ENCODE results near the gene CACYBP. TPM values are rescaled to one million over a fixed set of nuclear protein-coding genes. Genes with fewer than 3 reads are reported as not detected.
A peak's percentile ranks its signal among the peaks of the same experiment; 100 is the strongest.

CACYBP gene
- total and polyA plus RNA-seq, 2 of the 13 experiments (the other 11 are each of a cell fraction or from before 2014, with no cell fraction given) = 18.4 to 183 TPM

DNA sequence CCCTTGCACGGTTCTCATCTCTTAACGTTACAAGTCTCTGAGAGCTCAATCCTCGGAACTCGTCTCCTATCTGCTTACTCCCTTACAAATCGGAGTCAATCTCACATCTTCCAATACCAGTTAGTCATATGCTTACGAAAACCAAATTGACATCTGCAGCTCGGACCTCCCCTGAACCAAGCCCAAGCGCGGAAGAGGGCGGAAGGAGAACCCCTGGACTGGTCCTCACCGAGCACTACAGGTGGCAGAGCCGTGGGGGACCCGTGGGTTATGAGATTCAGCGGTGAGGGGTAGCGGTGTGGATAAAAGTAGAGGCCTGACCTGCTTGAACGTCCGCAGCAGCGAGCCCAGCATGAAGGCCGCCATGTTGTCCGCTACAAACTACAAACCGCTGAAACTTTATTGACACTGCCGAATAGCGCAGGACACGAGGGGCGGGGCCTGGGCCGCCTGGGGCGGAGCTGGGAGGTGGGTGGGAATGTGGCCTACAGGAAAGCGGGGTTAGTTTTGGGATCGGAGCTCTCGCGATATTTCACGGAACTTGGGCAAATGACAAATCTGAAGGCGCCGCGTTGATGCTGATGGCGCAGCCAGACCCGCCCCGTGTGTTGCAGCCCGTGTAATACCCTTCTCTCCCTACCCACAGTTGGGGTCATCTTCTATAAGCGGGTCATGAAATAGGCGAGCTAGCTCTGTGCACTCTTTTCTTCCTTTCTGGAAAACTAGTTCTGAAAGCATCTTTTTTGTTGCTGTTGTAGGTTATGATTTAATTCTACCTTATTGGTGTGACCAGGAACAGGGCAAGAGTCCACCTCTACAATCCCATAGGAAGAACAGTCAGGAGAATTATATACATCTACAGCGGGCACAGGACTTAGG is 23.5 kb downstream of the CACYBP start, which contains the start of gene MRPS14 (continued):
- TF ChIP-seq, protein P1, sequence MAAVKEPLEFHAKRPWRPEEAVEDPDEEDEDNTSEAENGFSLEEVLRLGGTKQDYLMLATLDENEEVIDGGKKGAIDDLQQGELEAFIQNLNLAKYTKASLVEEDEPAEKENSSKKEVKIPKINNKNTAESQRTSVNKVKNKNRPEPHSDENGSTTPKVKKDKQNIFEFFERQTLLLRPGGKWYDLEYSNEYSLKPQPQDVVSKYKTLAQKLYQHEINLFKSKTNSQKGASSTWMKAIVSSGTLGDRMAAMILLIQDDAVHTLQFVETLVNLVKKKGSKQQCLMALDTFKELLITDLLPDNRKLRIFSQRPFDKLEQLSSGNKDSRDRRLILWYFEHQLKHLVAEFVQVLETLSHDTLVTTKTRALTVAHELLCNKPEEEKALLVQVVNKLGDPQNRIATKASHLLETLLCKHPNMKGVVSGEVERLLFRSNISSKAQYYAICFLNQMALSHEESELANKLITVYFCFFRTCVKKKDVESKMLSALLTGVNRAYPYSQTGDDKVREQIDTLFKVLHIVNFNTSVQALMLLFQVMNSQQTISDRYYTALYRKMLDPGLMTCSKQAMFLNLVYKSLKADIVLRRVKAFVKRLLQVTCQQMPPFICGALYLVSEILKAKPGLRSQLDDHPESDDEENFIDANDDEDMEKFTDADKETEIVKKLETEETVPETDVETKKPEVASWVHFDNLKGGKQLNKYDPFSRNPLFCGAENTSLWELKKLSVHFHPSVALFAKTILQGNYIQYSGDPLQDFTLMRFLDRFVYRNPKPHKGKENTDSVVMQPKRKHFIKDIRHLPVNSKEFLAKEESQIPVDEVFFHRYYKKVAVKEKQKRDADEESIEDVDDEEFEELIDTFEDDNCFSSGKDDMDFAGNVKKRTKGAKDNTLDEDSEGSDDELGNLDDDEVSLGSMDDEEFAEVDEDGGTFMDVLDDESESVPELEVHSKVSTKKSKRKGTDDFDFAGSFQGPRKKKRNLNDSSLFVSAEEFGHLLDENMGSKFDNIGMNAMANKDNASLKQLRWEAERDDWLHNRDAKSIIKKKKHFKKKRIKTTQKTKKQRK (IDR thresholded peaks at IDR 0.05; ENCODE audit: low read length) = no peak
- TF ChIP-seq SUZ12 (IDR thresholded peaks at IDR 0.05; ENCODE audit: low read depth, low read length) = no peak
- no peak for TF ChIP-seq ZNF776 (CRISPR knock-in tag; IDR thresholded peaks at IDR 0.05)
- no peak for TF ChIP-seq KLF9 (CRISPR knock-in tag; IDR thresholded peaks at IDR 0.05; ENCODE audit: low read depth)
- TF ChIP-seq, protein P2, sequence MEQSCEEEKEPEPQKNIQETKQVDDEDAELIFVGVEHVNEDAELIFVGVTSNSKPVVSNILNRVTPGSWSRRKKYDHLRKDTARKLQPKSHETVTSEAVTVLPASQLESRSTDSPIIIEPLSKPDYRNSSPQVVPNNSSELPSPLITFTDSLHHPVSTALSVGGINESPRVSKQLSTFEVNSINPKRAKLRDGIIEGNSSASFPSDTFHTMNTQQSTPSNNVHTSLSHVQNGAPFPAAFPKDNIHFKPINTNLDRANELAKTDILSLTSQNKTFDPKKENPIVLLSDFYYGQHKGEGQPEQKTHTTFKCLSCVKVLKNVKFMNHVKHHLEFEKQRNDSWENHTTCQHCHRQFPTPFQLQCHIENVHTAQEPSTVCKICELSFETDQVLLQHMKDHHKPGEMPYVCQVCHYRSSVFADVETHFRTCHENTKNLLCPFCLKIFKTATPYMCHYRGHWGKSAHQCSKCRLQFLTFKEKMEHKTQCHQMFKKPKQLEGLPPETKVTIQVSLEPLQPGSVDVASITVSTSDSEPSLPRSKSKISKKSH (CRISPR knock-in tag; IDR thresholded peaks at IDR 0.05; ENCODE audit: borderline replicate concordance) = 0 out of 2 replicates have a peak, but pooled peaks have one; percentile 42
- TF ChIP-seq SAP130 (CRISPR knock-in tag; IDR thresholded peaks at IDR 0.05; ENCODE audit: low read depth) = peak; percentile 91
- no peak for TF ChIP-seq EZH2 (conservative IDR thresholded peaks at IDR 0.05; ENCODE audit: low read depth, low read length)
- TF ChIP-seq, protein P3, sequence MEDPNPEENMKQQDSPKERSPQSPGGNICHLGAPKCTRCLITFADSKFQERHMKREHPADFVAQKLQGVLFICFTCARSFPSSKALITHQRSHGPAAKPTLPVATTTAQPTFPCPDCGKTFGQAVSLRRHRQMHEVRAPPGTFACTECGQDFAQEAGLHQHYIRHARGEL (CRISPR knock-in tag; IDR thresholded peaks at IDR 0.05) = no peak
- peak; percentile 97 for TF ChIP-seq KMT2B (CRISPR knock-in tag; IDR thresholded peaks at IDR 0.05)
- TF ChIP-seq, protein P4, sequence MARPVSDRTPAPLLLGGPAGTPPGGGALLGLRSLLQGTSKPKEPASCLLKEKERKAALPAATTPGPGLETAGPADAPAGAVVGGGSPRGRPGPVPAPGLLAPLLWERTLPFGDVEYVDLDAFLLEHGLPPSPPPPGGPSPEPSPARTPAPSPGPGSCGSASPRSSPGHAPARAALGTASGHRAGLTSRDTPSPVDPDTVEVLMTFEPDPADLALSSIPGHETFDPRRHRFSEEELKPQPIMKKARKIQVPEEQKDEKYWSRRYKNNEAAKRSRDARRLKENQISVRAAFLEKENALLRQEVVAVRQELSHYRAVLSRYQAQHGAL (CRISPR knock-in tag; IDR thresholded peaks at IDR 0.05; ENCODE audit: not compliant biosample characterization) = no peak
- TF ChIP-seq, protein P5, sequence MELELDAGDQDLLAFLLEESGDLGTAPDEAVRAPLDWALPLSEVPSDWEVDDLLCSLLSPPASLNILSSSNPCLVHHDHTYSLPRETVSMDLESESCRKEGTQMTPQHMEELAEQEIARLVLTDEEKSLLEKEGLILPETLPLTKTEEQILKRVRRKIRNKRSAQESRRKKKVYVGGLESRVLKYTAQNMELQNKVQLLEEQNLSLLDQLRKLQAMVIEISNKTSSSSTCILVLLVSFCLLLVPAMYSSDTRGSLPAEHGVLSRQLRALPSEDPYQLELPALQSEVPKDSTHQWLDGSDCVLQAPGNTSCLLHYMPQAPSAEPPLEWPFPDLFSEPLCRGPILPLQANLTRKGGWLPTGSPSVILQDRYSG (CRISPR knock-in tag; IDR thresholded peaks at IDR 0.05) = peak; percentile 54; the same call in 1 of the 2 replicates
- TF ChIP-seq ZNF563 (CRISPR knock-in tag; IDR thresholded peaks at IDR 0.05) = no peak
- TF ChIP-seq DNMT3B (CRISPR knock-in tag; conservative IDR thresholded peaks at IDR 0.05) = peak; percentile 78; the same call in 1 of the 2 replicates
- peak; percentile 61; the same call in 1 of the 2 replicates for TF ChIP-seq SMAD1 (CRISPR knock-in tag; IDR thresholded peaks at IDR 0.05; ENCODE audit: borderline replicate concordance, low read depth)
- TF ChIP-seq, protein P6, sequence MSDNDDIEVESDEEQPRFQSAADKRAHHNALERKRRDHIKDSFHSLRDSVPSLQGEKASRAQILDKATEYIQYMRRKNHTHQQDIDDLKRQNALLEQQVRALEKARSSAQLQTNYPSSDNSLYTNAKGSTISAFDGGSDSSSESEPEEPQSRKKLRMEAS (IDR thresholded peaks at IDR 0.05) = peak; percentile 71
- no peak for TF ChIP-seq MIXL1 (CRISPR knock-in tag; IDR thresholded peaks at IDR 0.05)
- peak; percentile 71; the same call in 1 of the 2 replicates for TF ChIP-seq ELF1 (CRISPR knock-in tag; IDR thresholded peaks at IDR 0.05)
- peak; percentile 73 for TF ChIP-seq CREM (IDR thresholded peaks at IDR 0.05)
- TF ChIP-seq CREM (CRISPR knock-in tag; IDR thresholded peaks at IDR 0.05) = no peak
- TF ChIP-seq, protein P7, sequence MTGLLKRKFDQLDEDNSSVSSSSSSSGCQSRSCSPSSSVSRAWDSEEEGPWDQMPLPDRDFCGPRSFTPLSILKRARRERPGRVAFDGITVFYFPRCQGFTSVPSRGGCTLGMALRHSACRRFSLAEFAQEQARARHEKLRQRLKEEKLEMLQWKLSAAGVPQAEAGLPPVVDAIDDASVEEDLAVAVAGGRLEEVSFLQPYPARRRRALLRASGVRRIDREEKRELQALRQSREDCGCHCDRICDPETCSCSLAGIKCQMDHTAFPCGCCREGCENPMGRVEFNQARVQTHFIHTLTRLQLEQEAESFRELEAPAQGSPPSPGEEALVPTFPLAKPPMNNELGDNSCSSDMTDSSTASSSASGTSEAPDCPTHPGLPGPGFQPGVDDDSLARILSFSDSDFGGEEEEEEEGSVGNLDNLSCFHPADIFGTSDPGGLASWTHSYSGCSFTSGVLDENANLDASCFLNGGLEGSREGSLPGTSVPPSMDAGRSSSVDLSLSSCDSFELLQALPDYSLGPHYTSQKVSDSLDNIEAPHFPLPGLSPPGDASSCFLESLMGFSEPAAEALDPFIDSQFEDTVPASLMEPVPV (CRISPR knock-in tag; IDR thresholded peaks at IDR 0.05) = peak; percentile 74; the same call in 1 of the 2 replicates

Measured in HepG2 (cell line).